ENCODE measurements around the gene ADGRL2.
"Not testable (repeated sequence)": the region's sequence is repeated elsewhere in the genome, so short reads cannot be mapped to it uniquely, and the experiment has no call there.

Gene ADGRL2

DNA sequence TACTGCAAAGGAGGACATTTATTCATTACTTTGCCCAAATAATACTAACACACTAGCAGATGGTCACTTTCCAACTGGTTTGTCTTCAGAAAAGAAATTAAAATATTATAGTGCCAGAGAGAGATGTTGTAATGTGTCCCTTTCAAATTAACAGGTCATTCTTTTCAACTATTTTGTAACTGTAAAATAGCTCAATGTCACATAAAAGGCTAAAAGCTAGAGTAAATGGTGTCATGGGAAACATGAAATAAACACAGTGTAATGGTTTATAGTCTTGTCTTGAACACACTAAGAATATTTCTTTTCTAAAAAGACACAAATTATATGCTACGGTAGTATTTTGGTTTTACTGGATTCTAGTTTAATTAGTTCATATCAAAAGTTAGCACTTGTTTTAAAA lies 77.8 kb downstream of the ADGRL2 start:
- H3K27ac ChIP-seq: no peak overlapping the region
- no peak for TF ChIP-seq ZFX (IDR thresholded peaks at IDR 0.05; ENCODE audit: borderline replicate concordance)
- TF ChIP-seq, protein P1, sequence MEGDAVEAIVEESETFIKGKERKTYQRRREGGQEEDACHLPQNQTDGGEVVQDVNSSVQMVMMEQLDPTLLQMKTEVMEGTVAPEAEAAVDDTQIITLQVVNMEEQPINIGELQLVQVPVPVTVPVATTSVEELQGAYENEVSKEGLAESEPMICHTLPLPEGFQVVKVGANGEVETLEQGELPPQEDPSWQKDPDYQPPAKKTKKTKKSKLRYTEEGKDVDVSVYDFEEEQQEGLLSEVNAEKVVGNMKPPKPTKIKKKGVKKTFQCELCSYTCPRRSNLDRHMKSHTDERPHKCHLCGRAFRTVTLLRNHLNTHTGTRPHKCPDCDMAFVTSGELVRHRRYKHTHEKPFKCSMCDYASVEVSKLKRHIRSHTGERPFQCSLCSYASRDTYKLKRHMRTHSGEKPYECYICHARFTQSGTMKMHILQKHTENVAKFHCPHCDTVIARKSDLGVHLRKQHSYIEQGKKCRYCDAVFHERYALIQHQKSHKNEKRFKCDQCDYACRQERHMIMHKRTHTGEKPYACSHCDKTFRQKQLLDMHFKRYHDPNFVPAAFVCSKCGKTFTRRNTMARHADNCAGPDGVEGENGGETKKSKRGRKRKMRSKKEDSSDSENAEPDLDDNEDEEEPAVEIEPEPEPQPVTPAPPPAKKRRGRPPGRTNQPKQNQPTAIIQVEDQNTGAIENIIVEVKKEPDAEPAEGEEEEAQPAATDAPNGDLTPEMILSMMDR (IDR thresholded peaks at IDR 0.05): no peak

- TF ChIP-seq, protein P1 (IDR thresholded peaks at IDR 0.05): no peak
- TF ChIP-seq ZFX (IDR thresholded peaks at IDR 0.05; ENCODE audit: borderline replicate concordance): no peak
- no peak overlapping the region for H3K27ac ChIP-seq
Measured at GRCh38 chr1:81880781-81881180, 80.0 kb downstream of the ADGRL2 start.

DNA sequence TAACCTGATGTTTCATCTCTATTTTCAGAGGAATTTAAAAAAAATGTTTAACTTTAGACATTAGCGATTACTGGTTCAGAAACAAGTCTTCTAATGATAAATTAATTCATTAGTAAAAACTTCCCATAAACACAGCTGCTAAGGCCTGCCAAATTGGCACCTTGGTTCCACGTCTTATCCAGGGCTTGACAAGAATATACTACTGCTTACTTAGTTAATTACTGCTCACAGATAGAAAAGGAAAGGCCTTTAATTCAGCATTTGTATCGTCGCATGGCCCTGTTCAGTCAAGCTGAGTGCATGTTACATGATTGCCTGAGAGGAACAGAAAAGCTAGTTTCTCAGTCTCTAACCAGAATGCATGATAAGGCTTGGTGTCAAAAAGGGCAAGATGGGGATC lies 84.6 kb downstream of the ADGRL2 start:
- TF ChIP-seq, protein P1 (IDR thresholded peaks at IDR 0.05): no peak
- no peak for TF ChIP-seq ZFX (IDR thresholded peaks at IDR 0.05; ENCODE audit: borderline replicate concordance)
- H3K27ac ChIP-seq: no peak overlapping the region

- H3K27ac ChIP-seq: not testable (repeated sequence)
Measured at GRCh38 chr1:81886292-81886691, 85.6 kb downstream of the ADGRL2 start.

DNA sequence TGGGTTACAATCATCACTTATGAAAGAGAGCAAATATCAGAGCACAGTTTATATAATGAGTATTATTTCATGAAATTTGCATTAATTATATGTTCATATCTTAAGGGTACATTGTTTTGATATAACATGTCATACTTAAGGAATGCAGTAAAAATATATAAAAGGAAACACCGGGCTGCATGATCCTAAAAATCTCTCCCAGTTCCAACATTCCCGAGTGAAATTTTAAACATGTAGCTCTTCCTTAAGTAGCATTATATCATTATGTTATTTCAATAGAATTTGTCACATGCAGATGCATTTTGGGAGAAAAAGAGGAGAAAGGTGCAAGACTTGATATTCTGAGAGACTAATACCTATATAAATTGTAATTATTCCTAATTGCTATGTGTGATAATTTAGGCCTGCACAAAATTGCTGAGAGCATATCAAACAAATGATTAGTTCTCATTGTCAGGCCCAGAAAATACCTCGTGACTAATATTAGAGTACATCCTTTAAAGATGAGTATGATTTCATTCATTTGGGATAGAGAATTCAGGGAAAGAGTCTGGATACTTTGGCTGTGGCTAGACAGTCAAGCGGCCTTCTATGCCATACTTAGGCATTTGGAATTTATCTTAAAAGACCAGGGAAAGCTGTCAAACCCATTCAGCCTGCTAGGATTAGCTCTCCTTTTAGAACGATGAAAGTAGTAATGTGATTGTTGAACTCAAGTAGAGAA lies 86.8 kb downstream of the ADGRL2 start:
- H3K27ac ChIP-seq: no peak overlapping the region
- TF ChIP-seq, protein P1 (IDR thresholded peaks at IDR 0.05): no peak
- TF ChIP-seq ZFX (IDR thresholded peaks at IDR 0.05; ENCODE audit: borderline replicate concordance): no peak

- TF ChIP-seq, protein P1 (IDR thresholded peaks at IDR 0.05): no peak
- TF ChIP-seq ZFX (IDR thresholded peaks at IDR 0.05; ENCODE audit: borderline replicate concordance): no peak
- H3K27ac ChIP-seq: no peak overlapping the region
Measured at GRCh38 chr1:81889166-81889565, 88.4 kb downstream of the ADGRL2 start.

GRCh38 chr1:81894867-81895266 lies 94.1 kb downstream of the ADGRL2 start:
- TF ChIP-seq, protein P1 (IDR thresholded peaks at IDR 0.05): no peak
- no peak for TF ChIP-seq ZFX (IDR thresholded peaks at IDR 0.05; ENCODE audit: borderline replicate concordance)

More at GRCh38 chr1:81894867-81895266, 94.1 kb downstream of the ADGRL2 start:
- no peak overlapping the region for H3K27ac ChIP-seq

All from 22Rv1 (cell line).